Keratinocyte (primary cell): ENCODE measurements around the gene EML1. TPM values are rescaled to one million over a fixed set of nuclear protein-coding genes. Genes with fewer than 3 reads are reported as not detected.

ENCODE experiments used
- DNase-seq: peaks from one replicate; pipeline ENCODE4 v3.0.0-alpha.2; 2011; ENCODE audit warnings: low read depth, missing footprints, low spot score
- FAIRE-seq: peaks from 2 replicates; lab custom pipeline; 2011; peaks lifted over from hg19 to GRCh38; lab: Jason Lieb, UNC
- H2AFZ ChIP-seq: 2 replicates; pipeline ENCODE4 v1.6.0; 2012; ENCODE audit warnings: low read length, control low read depth, inconsistent platforms; ENCODE audit not compliant: control insufficient read depth
- H3K27ac ChIP-seq: 2 replicates; pipeline ENCODE4 v1.5.1; 2011; ENCODE audit warnings: low read length; ENCODE audit not compliant: control insufficient read depth, insufficient read depth
- H3K27me3 ChIP-seq: 3 replicates; pipeline ENCODE4 v1.6.0; 2011; ENCODE audit warnings: low read length; ENCODE audit not compliant: control insufficient read depth, insufficient read depth; ENCODE audit errors: extremely low read depth
- H3K36me3 ChIP-seq, 2 experiments: 2 replicates in 1 of 2; 3 replicates in 1 of 2; pipeline ENCODE4 v1.5.1; 2011; ENCODE audit warnings: low read length in 2 of 2, mild to moderate bottlenecking in 1 of 2; ENCODE audit not compliant: control insufficient read depth in 2 of 2, insufficient read depth in 2 of 2; ENCODE audit errors: extremely low read depth in 1 of 2
- H3K4me1 ChIP-seq: 3 replicates; pipeline ENCODE4 v1.5.1; 2011; ENCODE audit warnings: low read length; ENCODE audit not compliant: control insufficient read depth, insufficient read depth; ENCODE audit errors: extremely low read depth
- H3K4me2 ChIP-seq: 3 replicates; pipeline ENCODE4 v1.6.0; 2011; ENCODE audit warnings: low read depth, low read length; ENCODE audit not compliant: control insufficient read depth, insufficient read depth; ENCODE audit errors: extremely low read depth
- H3K4me3 ChIP-seq, 3 experiments: fragments of 200-600 bp in 1 of 3; sonication (generic) in 1 of 3; 2 replicates in 2 of 3; 3 replicates in 1 of 3; pipeline ENCODE4 v1.5.1; 2011 to 2016; ENCODE audit warnings: low read length in 3 of 3, mild to moderate bottlenecking in 3 of 3, control low read depth in 2 of 3, inconsistent platforms in 1 of 3, low read depth in 1 of 3, mixed read lengths in 1 of 3, mixed run types in 1 of 3, moderate library complexity in 1 of 3; ENCODE audit not compliant: control insufficient read depth in 2 of 3, insufficient read depth in 2 of 3; ENCODE audit errors: extremely low read depth in 1 of 3
- H3K79me2 ChIP-seq: 2 replicates; pipeline ENCODE4 v1.6.0; 2012; ENCODE audit warnings: low read length; ENCODE audit not compliant: control insufficient read depth, insufficient read depth
- H3K9ac ChIP-seq: 3 replicates; pipeline ENCODE4 v1.6.0; 2011; ENCODE audit warnings: low read length; ENCODE audit not compliant: control insufficient read depth, insufficient read depth; ENCODE audit errors: extremely low read depth
- H3K9me1 ChIP-seq: 3 replicates; pipeline ENCODE4 v1.6.0; 2011; ENCODE audit warnings: low read length; ENCODE audit not compliant: control insufficient read depth, insufficient read depth; ENCODE audit errors: extremely low read depth
- H3K9me3 ChIP-seq: 2 replicates; pipeline ENCODE4 v1.5.1; 2012; ENCODE audit warnings: low read depth, low read length; ENCODE audit not compliant: control insufficient read depth
- H4K20me1 ChIP-seq: 3 replicates; pipeline ENCODE4 v1.6.0; 2011; ENCODE audit warnings: low read length; ENCODE audit not compliant: control insufficient read depth, insufficient read depth; ENCODE audit errors: extremely low read depth
- EZH2 ChIP-seq: IDR thresholded peaks from one replicate; pipeline ENCODE4 v1.6.1; 2012; ENCODE audit warnings: inconsistent platforms, mild to moderate bottlenecking, low read length, moderate library complexity
- dilution Hi-C: fragments of 300-500 bp; cut with MboI; formaldehyde crosslinking; loops from one replicate; pipeline ENCODE4 v1.7.0; 2020; ENCODE audit warnings: low sequenced_read_pairs; ENCODE audit not compliant: extremely low pct_ligation_motif_present
- polyA plus RNA-seq, 5 experiments: library from polyadenylated mRNA; depleted of rRNA in 3 of 5; stranded (reverse) in 3 of 5; stranded (forward) in 1 of 5; unstranded in 1 of 5; fragments of >200 nt; gene quantifications; 1 replicate in 1 of 5; 2 replicates in 3 of 5; 3 replicates in 1 of 5; pipeline versions ENCODE4 v1.2.1 to v1.2.3, GENCODE V29; 2011 to 2012; ENCODE audit warnings: missing spikeins in 2 of 5, low read depth in 1 of 5, low replicate concordance in 1 of 5
- TF ChIP-seq, protein P1 (sequence below), 3 experiments: IDR thresholded peaks in 1 of 3; conservative IDR thresholded peaks in 1 of 3; optimal IDR thresholded peaks in 1 of 3; 2 replicates in 2 of 3; 3 replicates in 1 of 3; pipeline versions ENCODE3 to v1.5.1; 2011; ENCODE audit warnings: low read length in 3 of 3, mild to moderate bottlenecking in 3 of 3, moderate library complexity in 2 of 3, control low read depth in 1 of 3, inconsistent platforms in 1 of 3; ENCODE audit not compliant: insufficient read depth in 2 of 3; ENCODE audit errors: extremely low read depth in 1 of 3

EML1 gene
- polyA plus RNA-seq, 1 donor (not counting 4 experiments of a cell fraction or from before 2014, with no cell fraction given): 0.84 TPM

- FAIRE-seq: no peak
- dilution Hi-C loops: no loop called here
- H3K36me3 ChIP-seq: no peaks in the 10 kb centered on the region
These were observed 82.2 kb downstream of the EML1 start for GRCh38 chr14:99875421-99875820.

GRCh38 chr14:99875836-99876235 lies 82.6 kb downstream of the EML1 start:
- Histone ChIP-seq H3K9ac (no peak overlapping the region), H3K9me1 (no peaks in the 10 kb centered on the region), H3K27ac (no peak overlapping the region), H3K9me3 (no peaks in the 10 kb centered on the region), H3K4me1 (no peaks in the 10 kb centered on the region), H3K4me3 (no peak overlapping the region), H3K27me3 (peaks cover 47% of the 10 kb centered on the region), H3K79me2 (no peaks in the 10 kb centered on the region), H3K36me3 (no peaks in the 10 kb centered on the region), H3K4me2 (no peak overlapping the region), H4K20me1 (no peaks in the 10 kb centered on the region), H2AFZ (no peak overlapping the region)
- FAIRE-seq (no peak), DNase-seq (no peak)
- dilution Hi-C loops: no loop called here
- TF ChIP-seq EZH2: no peak
- TF ChIP-seq, protein P1, sequence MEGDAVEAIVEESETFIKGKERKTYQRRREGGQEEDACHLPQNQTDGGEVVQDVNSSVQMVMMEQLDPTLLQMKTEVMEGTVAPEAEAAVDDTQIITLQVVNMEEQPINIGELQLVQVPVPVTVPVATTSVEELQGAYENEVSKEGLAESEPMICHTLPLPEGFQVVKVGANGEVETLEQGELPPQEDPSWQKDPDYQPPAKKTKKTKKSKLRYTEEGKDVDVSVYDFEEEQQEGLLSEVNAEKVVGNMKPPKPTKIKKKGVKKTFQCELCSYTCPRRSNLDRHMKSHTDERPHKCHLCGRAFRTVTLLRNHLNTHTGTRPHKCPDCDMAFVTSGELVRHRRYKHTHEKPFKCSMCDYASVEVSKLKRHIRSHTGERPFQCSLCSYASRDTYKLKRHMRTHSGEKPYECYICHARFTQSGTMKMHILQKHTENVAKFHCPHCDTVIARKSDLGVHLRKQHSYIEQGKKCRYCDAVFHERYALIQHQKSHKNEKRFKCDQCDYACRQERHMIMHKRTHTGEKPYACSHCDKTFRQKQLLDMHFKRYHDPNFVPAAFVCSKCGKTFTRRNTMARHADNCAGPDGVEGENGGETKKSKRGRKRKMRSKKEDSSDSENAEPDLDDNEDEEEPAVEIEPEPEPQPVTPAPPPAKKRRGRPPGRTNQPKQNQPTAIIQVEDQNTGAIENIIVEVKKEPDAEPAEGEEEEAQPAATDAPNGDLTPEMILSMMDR (optimal IDR thresholded peaks at IDR 0.05 in 1 of 3, IDR thresholded peaks at IDR 0.05 in 1 of 3, conservative IDR thresholded peaks at IDR 0.05 in 1 of 3; ENCODE audit: extremely low read depth in 1 of 3, insufficient read depth in 2 of 3, low read length in 3 of 3): no peak

More at GRCh38 chr14:99875421-99875820, 82.2 kb downstream of the EML1 start:
- Histone ChIP-seq H2AFZ (no peak overlapping the region), H3K4me3 (no peak overlapping the region), H3K4me1 (no peaks in the 10 kb centered on the region), H3K9ac (no peak overlapping the region), H3K9me1 (no peaks in the 10 kb centered on the region), H4K20me1 (no peaks in the 10 kb centered on the region), H3K79me2 (no peaks in the 10 kb centered on the region), H3K9me3 (no peaks in the 10 kb centered on the region), H3K27me3 (peaks cover 45% of the 10 kb centered on the region), H3K4me2 (no peak overlapping the region), H3K27ac (no peak overlapping the region)
- DNase-seq: no peak
- TF ChIP-seq EZH2: no peak
- TF ChIP-seq, protein P1 (optimal IDR thresholded peaks at IDR 0.05 in 1 of 3, IDR thresholded peaks at IDR 0.05 in 1 of 3, conservative IDR thresholded peaks at IDR 0.05 in 1 of 3; ENCODE audit: extremely low read depth in 1 of 3, insufficient read depth in 2 of 3, low read length in 3 of 3): no peak
